ENCODE data around the gene GPR55.

Gene GPR55

GRCh38 chr2:230890646-230891045 lies 34.4 kb downstream of the GPR55 start:
- TF ChIP-seq REPIN1 (tag by site-specific recombination; IDR thresholded peaks at IDR 0.05; ENCODE audit: low read depth) (no peak), ZNF202 (tag by site-specific recombination; IDR thresholded peaks at IDR 0.05; ENCODE audit: borderline replicate concordance) (no peak), SP7 (tag by site-specific recombination; IDR thresholded peaks at IDR 0.05) (no peak), ZNF280C (tag by site-specific recombination; IDR thresholded peaks at IDR 0.05) (no peak), GLI2 (tag by site-specific recombination; IDR thresholded peaks at IDR 0.05; ENCODE audit: borderline replicate concordance, low read depth) (no peak), ATF2 (tag by site-specific recombination; IDR thresholded peaks at IDR 0.05; ENCODE audit: low read depth) (no peak), MZF1 (tag by site-specific recombination; IDR thresholded peaks at IDR 0.05; ENCODE audit: borderline replicate concordance) (no peak), ZNF610 (tag by site-specific recombination; IDR thresholded peaks at IDR 0.05; ENCODE audit: borderline replicate concordance) (no peak), SP2 (tag by site-specific recombination; IDR thresholded peaks at IDR 0.05) (no peak), ZNF701 (tag by site-specific recombination; IDR thresholded peaks at IDR 0.05) (no peak), ZNF670 (tag by site-specific recombination; IDR thresholded peaks at IDR 0.05; ENCODE audit: low read depth) (no peak), ZNF350 (tag by site-specific recombination; IDR thresholded peaks at IDR 0.05) (no peak), ZNF561 (tag by site-specific recombination; IDR thresholded peaks at IDR 0.05; ENCODE audit: borderline replicate concordance) (no peak), ZBTB48 (tag by site-specific recombination; IDR thresholded peaks at IDR 0.05) (no peak), BCL6B (tag by site-specific recombination; IDR thresholded peaks at IDR 0.05) (no peak), ZSCAN16 (tag by site-specific recombination; IDR thresholded peaks at IDR 0.05) (no peak), ZNF785 (tag by site-specific recombination; IDR thresholded peaks at IDR 0.05) (no peak)
- no peaks in the 10 kb centered on the region for H3K4me1 ChIP-seq (ENCODE audit: control insufficient read depth, insufficient read depth, low read length)
- CTCF ChIA-PET = interaction anchor here (0.5 to 1.3 kb wide), 3 partner anchors 11 to 97 kb away, joined by 3 to 4 read pairs (median 3); no protein-coding TSS in a partner anchor
- H3K4me3 ChIP-seq (ENCODE audit: low read depth, low read length) = no peak overlapping the region
- POLR2A ChIA-PET = no interaction called here
- H3K9me3 ChIP-seq (ENCODE audit: control insufficient read depth, insufficient read depth, low read depth, low read length) = no peaks in the 10 kb centered on the region
- no peaks in the 10 kb centered on the region for H3K36me3 ChIP-seq (ENCODE audit: control insufficient read depth in 2 of 2, insufficient read depth in 1 of 2, low read length in 2 of 2)
- no peak overlapping the region for H3K27ac ChIP-seq (ENCODE audit: extremely low read depth, low read depth, low read length)

GRCh38 chr2:230889911-230890601 lies 35.0 kb downstream of the GPR55 start:
- ChIA-PET POLR2A (no interaction called here), CTCF (interaction anchor here (1.2 to 1.3 kb wide), 2 partner anchors 12 to 97 kb away, joined by 3 to 4 read pairs; no protein-coding TSS in a partner anchor)
- Histone ChIP-seq H3K9me3 (ENCODE audit: control insufficient read depth, insufficient read depth, low read depth, low read length) (no peaks in the 10 kb centered on the region), H3K27ac (ENCODE audit: extremely low read depth, low read depth, low read length) (no peak overlapping the region), H3K4me3 (ENCODE audit: low read depth, low read length) (no peak overlapping the region), H3K4me1 (ENCODE audit: control insufficient read depth, insufficient read depth, low read length) (no peaks in the 10 kb centered on the region), H3K36me3 (ENCODE audit: control insufficient read depth in 2 of 2, insufficient read depth in 1 of 2, low read length in 2 of 2) (no peaks in the 10 kb centered on the region)
- TF ChIP-seq ZNF324 (tag by site-specific recombination; IDR thresholded peaks at IDR 0.05) (no peak), ZBTB49 (tag by site-specific recombination; IDR thresholded peaks at IDR 0.05; ENCODE audit: low read depth) (no peak), ZBTB17 (tag by site-specific recombination; IDR thresholded peaks at IDR 0.05) (no peak), ZXDB (tag by site-specific recombination; IDR thresholded peaks at IDR 0.05) (no peak), ZBTB1 (tag by site-specific recombination; IDR thresholded peaks at IDR 0.05) (no peak), ZNF600 (tag by site-specific recombination; IDR thresholded peaks at IDR 0.05) (no peak), ZNF76 (tag by site-specific recombination; IDR thresholded peaks at IDR 0.05; ENCODE audit: borderline replicate concordance, low read depth) (no peak), SP3 (tag by site-specific recombination; IDR thresholded peaks at IDR 0.05) (no peak), CTCF (tag by site-specific recombination; IDR thresholded peaks at IDR 0.05) (no peak)
